Measurements from ENCODE around the gene TMPRSS9.

TMPRSS9 gene

DNA sequence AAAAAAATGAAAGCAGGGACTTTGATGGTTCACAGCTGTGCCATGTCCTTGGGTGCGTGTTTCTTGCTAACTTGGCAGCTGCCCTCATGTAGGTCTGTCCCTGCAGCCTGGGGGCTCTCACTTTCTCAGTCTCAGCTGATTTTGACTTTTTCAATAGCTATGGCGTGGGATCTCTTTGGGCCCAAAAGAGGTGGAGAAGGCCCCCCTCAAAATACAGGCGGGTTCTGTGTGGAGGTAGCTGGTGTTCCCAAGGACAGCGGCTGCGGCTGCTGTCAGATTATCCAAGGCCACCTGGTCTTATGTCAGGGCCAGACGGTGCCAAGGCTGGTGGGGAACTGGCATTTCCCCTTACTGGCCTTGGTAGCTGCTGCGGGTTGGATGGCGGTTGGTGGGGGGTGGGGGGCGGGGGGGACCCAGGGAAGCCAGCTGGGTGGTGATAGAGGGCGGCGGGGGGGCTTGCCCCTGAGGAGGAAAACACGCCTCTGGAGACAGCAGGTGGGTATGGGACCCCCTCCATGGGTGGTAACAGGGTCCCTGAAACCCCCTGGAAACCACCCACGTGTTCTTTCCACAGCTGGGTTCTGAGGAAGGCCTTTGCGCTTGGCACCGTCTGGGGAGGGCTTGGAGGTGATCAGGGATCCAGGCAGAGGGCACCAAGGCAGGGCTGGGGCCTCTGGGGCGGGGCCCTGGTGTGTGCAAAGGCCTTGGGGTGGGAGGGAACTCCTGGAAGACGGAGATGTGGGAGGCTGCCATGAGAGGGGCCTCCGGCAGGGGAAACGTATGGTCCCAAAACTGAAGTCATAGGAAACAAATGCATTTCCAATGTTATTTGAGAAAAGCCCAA lies 63.2 kb downstream of the TMPRSS9 start:
- no peak overlapping the region for H3K4me2 ChIP-seq (ENCODE audit: low read length)

DNA sequence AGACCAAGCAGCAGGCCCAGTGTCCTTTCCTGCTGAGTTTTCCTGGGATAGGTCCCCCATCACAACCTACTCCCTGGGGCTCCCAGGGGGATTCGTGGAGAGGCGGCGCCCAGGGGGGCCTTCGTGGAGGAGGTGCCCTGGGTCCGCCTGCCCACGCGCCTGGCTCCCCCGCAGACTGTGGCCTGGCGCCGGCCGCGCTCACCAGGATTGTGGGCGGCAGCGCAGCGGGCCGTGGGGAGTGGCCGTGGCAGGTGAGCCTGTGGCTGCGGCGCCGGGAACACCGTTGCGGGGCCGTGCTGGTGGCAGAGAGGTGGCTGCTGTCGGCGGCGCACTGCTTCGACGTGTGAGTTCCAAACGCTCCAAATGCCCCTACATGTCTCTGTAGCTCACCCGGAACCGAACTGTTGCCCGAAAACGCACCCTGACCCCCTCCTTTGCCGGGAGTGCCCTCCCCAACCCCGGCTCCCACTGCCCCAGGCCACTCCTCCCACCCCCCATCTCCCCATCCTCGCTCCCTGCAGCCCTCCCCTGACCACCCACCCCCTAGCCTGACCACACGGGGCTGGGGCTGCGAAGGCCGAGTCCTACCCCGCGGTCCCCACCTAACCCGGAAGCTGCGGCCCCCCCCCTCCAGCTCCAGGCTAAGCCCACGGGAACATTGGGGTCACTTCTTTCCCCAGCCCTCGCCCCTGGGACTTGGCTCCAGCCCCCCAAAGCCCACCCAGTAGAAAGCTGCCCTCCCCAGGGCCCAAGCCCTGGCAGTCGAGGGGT lies 64.0 kb downstream of the TMPRSS9 start:
- TF ChIP-seq EZH2phosphoT487 (IDR thresholded peaks at IDR 0.05; ENCODE audit: low read depth) = no peak
- TF ChIP-seq, protein P1, sequence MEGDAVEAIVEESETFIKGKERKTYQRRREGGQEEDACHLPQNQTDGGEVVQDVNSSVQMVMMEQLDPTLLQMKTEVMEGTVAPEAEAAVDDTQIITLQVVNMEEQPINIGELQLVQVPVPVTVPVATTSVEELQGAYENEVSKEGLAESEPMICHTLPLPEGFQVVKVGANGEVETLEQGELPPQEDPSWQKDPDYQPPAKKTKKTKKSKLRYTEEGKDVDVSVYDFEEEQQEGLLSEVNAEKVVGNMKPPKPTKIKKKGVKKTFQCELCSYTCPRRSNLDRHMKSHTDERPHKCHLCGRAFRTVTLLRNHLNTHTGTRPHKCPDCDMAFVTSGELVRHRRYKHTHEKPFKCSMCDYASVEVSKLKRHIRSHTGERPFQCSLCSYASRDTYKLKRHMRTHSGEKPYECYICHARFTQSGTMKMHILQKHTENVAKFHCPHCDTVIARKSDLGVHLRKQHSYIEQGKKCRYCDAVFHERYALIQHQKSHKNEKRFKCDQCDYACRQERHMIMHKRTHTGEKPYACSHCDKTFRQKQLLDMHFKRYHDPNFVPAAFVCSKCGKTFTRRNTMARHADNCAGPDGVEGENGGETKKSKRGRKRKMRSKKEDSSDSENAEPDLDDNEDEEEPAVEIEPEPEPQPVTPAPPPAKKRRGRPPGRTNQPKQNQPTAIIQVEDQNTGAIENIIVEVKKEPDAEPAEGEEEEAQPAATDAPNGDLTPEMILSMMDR (IDR thresholded peaks at IDR 0.05; ENCODE audit: low read depth, low read length) = no peak
- no peak overlapping the region for H3K27ac ChIP-seq (ENCODE audit: low read length)
- H3K27me3 ChIP-seq (ENCODE audit: low read depth, low read length) = no peaks in the 10 kb centered on the region
- H3K4me3 ChIP-seq (ENCODE audit: low read length) = no peak overlapping the region
- peaks cover 38% of the 10 kb centered on the region for H3K79me2 ChIP-seq (ENCODE audit: low read length)
- no peak overlapping the region for H2AFZ ChIP-seq (ENCODE audit: low read depth, low read length)
- H3K9me3 ChIP-seq (ENCODE audit: insufficient read depth, low read length) = no peaks in the 10 kb centered on the region
- H3K4me1 ChIP-seq (ENCODE audit: low read length) = peaks cover 13% of the 10 kb centered on the region
- peaks cover 20% of the 10 kb centered on the region for H4K20me1 ChIP-seq (ENCODE audit: insufficient read depth, low read length)
- H3K4me2 ChIP-seq (ENCODE audit: low read length) = no peak overlapping the region
- peaks cover 25% of the 10 kb centered on the region for H3K36me3 ChIP-seq (replicated peaks; ENCODE audit: low read depth, low read length)
- H3K9ac ChIP-seq (ENCODE audit: low read length) = no peak overlapping the region

More for the DNA sequence above, 63.2 kb downstream of the TMPRSS9 start:
- no peak overlapping the region for H2AFZ ChIP-seq (ENCODE audit: low read depth, low read length)
- no peak overlapping the region for H3K27ac ChIP-seq (ENCODE audit: low read length)
- peaks cover 13% of the 10 kb centered on the region for H3K4me1 ChIP-seq (ENCODE audit: low read length)
- H3K9me3 ChIP-seq (ENCODE audit: insufficient read depth, low read length) = no peaks in the 10 kb centered on the region
- no peak overlapping the region for H3K4me3 ChIP-seq (ENCODE audit: low read length)
- peaks cover 20% of the 10 kb centered on the region for H3K36me3 ChIP-seq (replicated peaks; ENCODE audit: low read depth, low read length)
- no peak overlapping the region for H3K9ac ChIP-seq (ENCODE audit: low read length)
- H3K27me3 ChIP-seq (ENCODE audit: low read depth, low read length) = no peaks in the 10 kb centered on the region
- peaks cover 20% of the 10 kb centered on the region for H4K20me1 ChIP-seq (ENCODE audit: insufficient read depth, low read length)
- H3K79me2 ChIP-seq (ENCODE audit: low read length) = peaks cover 38% of the 10 kb centered on the region
- TF ChIP-seq EZH2phosphoT487 (IDR thresholded peaks at IDR 0.05; ENCODE audit: low read depth) = no peak
- TF ChIP-seq, protein P1 (IDR thresholded peaks at IDR 0.05; ENCODE audit: low read depth, low read length) = no peak

DNA sequence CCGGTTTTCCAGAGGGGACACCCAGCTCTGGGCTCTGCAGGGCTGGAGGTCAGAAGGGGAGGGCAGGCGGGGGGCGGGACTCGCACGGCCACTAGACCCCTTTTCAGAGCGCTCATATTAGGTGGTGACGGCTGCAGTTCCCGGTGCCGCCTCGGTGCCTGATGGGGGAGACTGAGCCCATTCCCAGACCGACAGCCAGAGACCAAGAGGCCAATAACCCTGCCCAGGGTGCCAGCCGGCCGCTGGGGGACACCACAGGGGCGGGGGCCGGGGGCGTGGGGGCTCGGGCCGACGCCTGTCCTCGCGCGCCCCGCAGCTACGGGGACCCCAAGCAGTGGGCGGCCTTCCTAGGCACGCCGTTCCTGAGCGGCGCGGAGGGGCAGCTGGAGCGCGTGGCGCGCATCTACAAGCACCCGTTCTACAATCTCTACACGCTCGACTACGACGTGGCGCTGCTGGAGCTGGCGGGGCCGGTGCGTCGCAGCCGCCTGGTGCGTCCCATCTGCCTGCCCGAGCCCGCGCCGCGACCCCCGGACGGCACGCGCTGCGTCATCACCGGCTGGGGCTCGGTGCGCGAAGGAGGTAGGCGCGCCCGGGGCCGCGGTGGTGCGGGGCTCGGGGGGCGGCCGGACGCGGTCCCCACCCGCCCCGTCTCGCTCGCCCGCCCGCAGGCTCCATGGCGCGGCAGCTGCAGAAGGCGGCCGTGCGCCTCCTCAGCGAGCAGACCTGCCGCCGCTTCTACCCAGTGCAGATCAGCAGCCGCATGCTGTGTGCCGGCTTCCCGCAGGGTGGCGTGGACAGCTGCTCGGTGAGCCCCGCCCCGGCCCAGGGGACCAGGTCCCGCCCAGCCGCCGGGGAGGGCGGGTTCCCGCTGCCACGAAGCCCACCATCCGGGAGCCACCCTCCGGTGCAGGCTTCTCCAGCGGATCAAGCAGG lies 64.9 kb downstream of the TMPRSS9 start:
- H3K4me1 ChIP-seq (ENCODE audit: low read length) = peaks cover 13% of the 10 kb centered on the region
- H3K27ac ChIP-seq (ENCODE audit: low read length) = no peak overlapping the region
- H3K4me3 ChIP-seq (ENCODE audit: low read length) = no peak overlapping the region
- TF ChIP-seq, protein P1 (IDR thresholded peaks at IDR 0.05; ENCODE audit: low read depth, low read length) = no peak
- no peak for TF ChIP-seq EZH2phosphoT487 (IDR thresholded peaks at IDR 0.05; ENCODE audit: low read depth)
- peaks cover 20% of the 10 kb centered on the region for H4K20me1 ChIP-seq (ENCODE audit: insufficient read depth, low read length)
- peaks cover 38% of the 10 kb centered on the region for H3K79me2 ChIP-seq (ENCODE audit: low read length)
- peaks cover 31% of the 10 kb centered on the region for H3K36me3 ChIP-seq (replicated peaks; ENCODE audit: low read depth, low read length)
- H3K9ac ChIP-seq (ENCODE audit: low read length) = no peak overlapping the region
- no peaks in the 10 kb centered on the region for H3K27me3 ChIP-seq (ENCODE audit: low read depth, low read length)
- H3K4me2 ChIP-seq (ENCODE audit: low read length) = no peak overlapping the region
- no peak overlapping the region for H2AFZ ChIP-seq (ENCODE audit: low read depth, low read length)
- no peaks in the 10 kb centered on the region for H3K9me3 ChIP-seq (ENCODE audit: insufficient read depth, low read length)

Data from OCI-LY3 (cell line).